ENCODE results near the gene MERTK. TPM values are rescaled to one million over a fixed set of nuclear protein-coding genes. Genes with fewer than 3 reads are reported as not detected.
A peak's percentile ranks its signal among the peaks of the same experiment; 100 is the strongest.
"Not testable (repeated sequence)": the region's sequence is repeated elsewhere in the genome, so short reads cannot be mapped to it uniquely, and the experiment has no call there.

MERTK gene
- total RNA-seq, 1 experiment from 2014 or later, result 8.7 TPM

- DNase-seq, result no peak
- Histone ChIP-seq H3K27me3 (ENCODE audit: control insufficient read depth, insufficient read depth, low read length) (peaks cover 11% of the 10 kb centered on the region), H3K4me3 (ENCODE audit: insufficient read depth, low read depth, low read length) (no peak overlapping the region)
Measured at GRCh38 chr2:111903930-111904439, 5.6 kb downstream of the MERTK start.

GRCh38 chr2:111904726-111905474 is 6.5 kb downstream of the MERTK start:
- Histone ChIP-seq H3K27me3 (ENCODE audit: control insufficient read depth, insufficient read depth, low read length) (peaks cover 9% of the 10 kb centered on the region), H3K4me3 (ENCODE audit: insufficient read depth, low read depth, low read length) (no peak overlapping the region), H3K36me3 (replicated peaks; ENCODE audit: control insufficient read depth, insufficient read depth, low read length) (no peaks in the 10 kb centered on the region)
- DNase-seq, result no peak

More at GRCh38 chr2:111903930-111904439, 5.6 kb downstream of the MERTK start:
- no peaks in the 10 kb centered on the region for H3K36me3 ChIP-seq (replicated peaks; ENCODE audit: control insufficient read depth, insufficient read depth, low read length)

- not testable (repeated sequence) for H3K36me3 ChIP-seq (replicated peaks; ENCODE audit: control insufficient read depth, insufficient read depth, low read length); DNase-seq; H3K27me3 ChIP-seq (ENCODE audit: control insufficient read depth, insufficient read depth, low read length); H3K4me3 ChIP-seq (ENCODE audit: insufficient read depth, low read depth, low read length)
Measured at GRCh38 chr2:111905475-111905869, 7.1 kb downstream of the MERTK start.

- no peaks in the 10 kb centered on the region for H3K27me3 ChIP-seq (ENCODE audit: control insufficient read depth, insufficient read depth, low read length)
- DNase-seq, result no peak
- no peaks in the 10 kb centered on the region for H3K36me3 ChIP-seq (replicated peaks; ENCODE audit: control insufficient read depth, insufficient read depth, low read length)
- no peak overlapping the region for H3K4me3 ChIP-seq (ENCODE audit: insufficient read depth, low read depth, low read length)
Measured at GRCh38 chr2:111905990-111906735, 7.8 kb downstream of the MERTK start.

- Histone ChIP-seq H3K36me3 (replicated peaks; ENCODE audit: control insufficient read depth, insufficient read depth, low read length) (no peaks in the 10 kb centered on the region), H3K4me3 (ENCODE audit: insufficient read depth, low read depth, low read length) (no peak overlapping the region), H3K27me3 (ENCODE audit: control insufficient read depth, insufficient read depth, low read length) (no peaks in the 10 kb centered on the region)
- DNase-seq, result no peak
Measured at GRCh38 chr2:111908578-111908977, 10.2 kb downstream of the MERTK start.

GRCh38 chr2:111909079-111909478 is 10.7 kb downstream of the MERTK start:
- H3K27me3 ChIP-seq (ENCODE audit: control insufficient read depth, insufficient read depth, low read length), result no peaks in the 10 kb centered on the region
- no peak overlapping the region for H3K4me3 ChIP-seq (ENCODE audit: insufficient read depth, low read depth, low read length)
- no peaks in the 10 kb centered on the region for H3K36me3 ChIP-seq (replicated peaks; ENCODE audit: control insufficient read depth, insufficient read depth, low read length)
- no peak for DNase-seq

GRCh38 chr2:111909997-111910396 is 11.6 kb downstream of the MERTK start:
- not testable (repeated sequence) for H3K4me3 ChIP-seq (ENCODE audit: insufficient read depth, low read depth, low read length); DNase-seq; H3K36me3 ChIP-seq (replicated peaks; ENCODE audit: control insufficient read depth, insufficient read depth, low read length); H3K27me3 ChIP-seq (ENCODE audit: control insufficient read depth, insufficient read depth, low read length)

GRCh38 chr2:111910609-111911277 is 12.3 kb downstream of the MERTK start:
- Histone ChIP-seq H3K27me3 (ENCODE audit: control insufficient read depth, insufficient read depth, low read length) (no peaks in the 10 kb centered on the region), H3K36me3 (replicated peaks; ENCODE audit: control insufficient read depth, insufficient read depth, low read length) (no peaks in the 10 kb centered on the region), H3K4me3 (ENCODE audit: insufficient read depth, low read depth, low read length) (no peak overlapping the region)
- DNase-seq, result no peak

GRCh38 chr2:111911295-111911977 is 13.0 kb downstream of the MERTK start:
- not testable (repeated sequence) for H3K27me3 ChIP-seq (ENCODE audit: control insufficient read depth, insufficient read depth, low read length); H3K4me3 ChIP-seq (ENCODE audit: insufficient read depth, low read depth, low read length); DNase-seq; H3K36me3 ChIP-seq (replicated peaks; ENCODE audit: control insufficient read depth, insufficient read depth, low read length)

- DNase-seq, result no peak
- H3K36me3 ChIP-seq (replicated peaks; ENCODE audit: control insufficient read depth, insufficient read depth, low read length), result no peaks in the 10 kb centered on the region
- no peak overlapping the region for H3K4me3 ChIP-seq (ENCODE audit: insufficient read depth, low read depth, low read length)
- no peaks in the 10 kb centered on the region for H3K27me3 ChIP-seq (ENCODE audit: control insufficient read depth, insufficient read depth, low read length)
Measured at GRCh38 chr2:111912547-111912946, 14.1 kb downstream of the MERTK start.

GRCh38 chr2:111917106-111917505 is 18.7 kb downstream of the MERTK start:
- DNase-seq, result no peak
- Histone ChIP-seq H3K36me3 (replicated peaks; ENCODE audit: control insufficient read depth, insufficient read depth, low read length) (no peaks in the 10 kb centered on the region), H3K4me3 (ENCODE audit: insufficient read depth, low read depth, low read length) (no peak overlapping the region), H3K27me3 (ENCODE audit: control insufficient read depth, insufficient read depth, low read length) (no peaks in the 10 kb centered on the region)

- Histone ChIP-seq H3K4me3 (ENCODE audit: insufficient read depth, low read depth, low read length) (no peak overlapping the region), H3K27me3 (ENCODE audit: control insufficient read depth, insufficient read depth, low read length) (no peaks in the 10 kb centered on the region), H3K36me3 (replicated peaks; ENCODE audit: control insufficient read depth, insufficient read depth, low read length) (no peaks in the 10 kb centered on the region)
- no peak for DNase-seq
Measured at GRCh38 chr2:111918383-111918806, 20.0 kb downstream of the MERTK start.

GRCh38 chr2:111919365-111919764 is 21.0 kb downstream of the MERTK start:
- Histone ChIP-seq H3K36me3 (replicated peaks; ENCODE audit: control insufficient read depth, insufficient read depth, low read length) (no peaks in the 10 kb centered on the region), H3K4me3 (ENCODE audit: insufficient read depth, low read depth, low read length) (no peak overlapping the region), H3K27me3 (ENCODE audit: control insufficient read depth, insufficient read depth, low read length) (no peaks in the 10 kb centered on the region)
- peak; percentile 70 for DNase-seq
